HG03439 (cell line): ENCODE measurements around the gene SVIL.
"Not testable (repeated sequence)": the region's sequence is repeated elsewhere in the genome, so short reads cannot be mapped to it uniquely, and the experiment has no call there.

Experiments used
- ATAC-seq: cut with Tn5 transposase; IDR thresholded peaks from one replicate; pipeline ENCODE4 v1.9.1; 2021; ENCODE audit warnings: mild to moderate bottlenecking, moderate library complexity; ENCODE audit not compliant: unreplicated experiment

SVIL gene

GRCh38 chr10:29624357-29624756 is 10.4 kb downstream of the SVIL start:
- ATAC-seq, result not testable (repeated sequence)

- no peak for ATAC-seq
Observed at GRCh38 chr10:29623797-29624196, 11.0 kb downstream of the SVIL start.

GRCh38 chr10:29622382-29622922 is 12.3 kb downstream of the SVIL start:
- ATAC-seq, result no peak

- no peak for ATAC-seq
Observed at GRCh38 chr10:29621161-29621560, 13.6 kb downstream of the SVIL start.

- no peak for ATAC-seq
Observed at GRCh38 chr10:29620112-29620690, 14.6 kb downstream of the SVIL start.

GRCh38 chr10:29619241-29619669 is 15.5 kb downstream of the SVIL start:
- ATAC-seq, result no peak

GRCh38 chr10:29618341-29619171 is 16.2 kb downstream of the SVIL start:
- no peak for ATAC-seq

- no peak for ATAC-seq
Observed at GRCh38 chr10:29617880-29618340, 16.9 kb downstream of the SVIL start.

GRCh38 chr10:29616542-29616941 is 18.2 kb downstream of the SVIL start:
- ATAC-seq, result no peak

- ATAC-seq, result no peak
Observed at GRCh38 chr10:29615195-29615594, 19.6 kb downstream of the SVIL start.

- ATAC-seq, result not testable (repeated sequence)
Observed at GRCh38 chr10:29614289-29614688, 20.5 kb downstream of the SVIL start.

- ATAC-seq, result no peak
Observed at GRCh38 chr10:29613791-29614190, 21.0 kb downstream of the SVIL start.

GRCh38 chr10:29613196-29613595 is 21.6 kb downstream of the SVIL start:
- no peak for ATAC-seq

GRCh38 chr10:29612657-29613056 is 22.1 kb downstream of the SVIL start:
- ATAC-seq, result no peak

- ATAC-seq, result no peak
Observed at GRCh38 chr10:29611781-29612381, 22.9 kb downstream of the SVIL start.

GRCh38 chr10:29610876-29611647 is 23.7 kb downstream of the SVIL start:
- ATAC-seq, result no peak

- ATAC-seq, result not testable (repeated sequence)
Observed at GRCh38 chr10:29610331-29610730, 24.4 kb downstream of the SVIL start.

GRCh38 chr10:29609696-29610095 is 25.1 kb downstream of the SVIL start:
- no peak for ATAC-seq

- ATAC-seq, result no peak
Observed at GRCh38 chr10:29608476-29609301, 26.1 kb downstream of the SVIL start.

- no peak for ATAC-seq
Observed at GRCh38 chr10:29608062-29608461, 26.7 kb downstream of the SVIL start.
